Calu3 (cell line): Measurements from ENCODE around the gene HCRT. TPM values are rescaled to one million over a fixed set of nuclear protein-coding genes. Genes with fewer than 3 reads are reported as not detected.
A peak's percentile ranks its signal among the peaks of the same experiment; 100 is the strongest.
"Not testable (repeated sequence)": the region's sequence is repeated elsewhere in the genome, so short reads cannot be mapped to it uniquely, and the experiment has no call there.

Experiments used
- BruUV-seq: library from RNA; stranded (reverse); fragments of 400-500 nt; replicated peaks from 2 replicates; lab custom pipeline; 2021; lab: Mats Ljungman, UMichigan
- CTCF ChIA-PET: fragments of 300-600 bp; sonication (Branson Sonifier 250); formaldehyde crosslinking; loops from one replicate; lab custom pipeline; 2022; ENCODE audit warnings: antibody characterized with exemption; lab: Charles Lee
- DNase-seq: peaks from one replicate; pipeline ENCODE4 v3.0.0; 2022
- H3K27ac Mint-ChIP-seq: one replicate; pipeline ENCODE4 v1.8.0; 2022; ENCODE audit warnings: mixed read lengths; ENCODE audit not compliant: unreplicated experiment
- H3K27me3 Mint-ChIP-seq: one replicate; pipeline ENCODE4 v1.8.0; 2022; ENCODE audit warnings: mixed read lengths; ENCODE audit not compliant: unreplicated experiment
- H3K36me3 Mint-ChIP-seq: one replicate; pipeline ENCODE4 v1.8.0; 2022; ENCODE audit warnings: mild to moderate bottlenecking, moderate library complexity, mixed read lengths; ENCODE audit not compliant: insufficient read depth, unreplicated experiment
- H3K4me1 Mint-ChIP-seq: one replicate; pipeline ENCODE4 v1.8.0; 2022; ENCODE audit warnings: mild to moderate bottlenecking, low read depth, mixed read lengths; ENCODE audit not compliant: unreplicated experiment
- H3K4me3 Mint-ChIP-seq: one replicate; pipeline ENCODE4 v1.8.0; 2022; ENCODE audit warnings: mild to moderate bottlenecking, low read depth, moderate library complexity, mixed read lengths; ENCODE audit not compliant: unreplicated experiment
- H3K9me3 Mint-ChIP-seq: one replicate; pipeline ENCODE4 v1.8.0; 2022; ENCODE audit warnings: low read depth, mixed read lengths; ENCODE audit not compliant: unreplicated experiment
- intact Hi-C: fragments of 100-400 bp; cut with micrococcal nuclease; formaldehyde crosslinking; loops from one replicate; pipeline ENCODE4 v1.10.0; 2022; ENCODE audit not compliant: unreplicated experiment
- total RNA-seq: library from RNA; stranded (reverse); gene quantifications from 2 replicates; pipeline ENCODE4 v1.2.3, GENCODE V29; 2022
- TF ChIP-seq, protein P1 (sequence below): fragments of 200-600 bp; IDR thresholded peaks from one replicate; pipeline ENCODE4 v1.8.0; 2022; ENCODE audit warnings: antibody characterized with exemption; ENCODE audit not compliant: unreplicated experiment

The HCRT gene
- total RNA-seq, 1 experiment from 2014 or later: not detected

DNA sequence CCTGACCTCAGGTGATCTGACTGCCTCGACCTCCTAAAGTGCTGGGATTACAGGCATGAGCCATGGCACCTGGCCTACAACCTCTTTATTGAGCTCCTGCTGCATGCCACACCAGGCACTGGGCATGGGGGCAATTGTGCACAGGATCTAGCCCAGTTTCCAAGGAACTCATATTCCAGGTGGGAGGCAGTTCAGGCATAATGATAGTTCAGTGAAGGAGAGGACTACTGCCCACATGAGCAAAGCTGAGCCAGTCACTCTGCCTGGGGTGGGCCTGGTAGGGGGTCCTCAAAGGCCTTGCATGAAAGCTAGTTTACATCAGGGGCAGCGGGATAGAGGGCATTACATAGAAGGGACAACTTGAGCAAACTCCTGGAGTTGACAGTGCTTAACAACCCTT is 2.6 kb upstream of the HCRT start:
- TF ChIP-seq, protein P1, sequence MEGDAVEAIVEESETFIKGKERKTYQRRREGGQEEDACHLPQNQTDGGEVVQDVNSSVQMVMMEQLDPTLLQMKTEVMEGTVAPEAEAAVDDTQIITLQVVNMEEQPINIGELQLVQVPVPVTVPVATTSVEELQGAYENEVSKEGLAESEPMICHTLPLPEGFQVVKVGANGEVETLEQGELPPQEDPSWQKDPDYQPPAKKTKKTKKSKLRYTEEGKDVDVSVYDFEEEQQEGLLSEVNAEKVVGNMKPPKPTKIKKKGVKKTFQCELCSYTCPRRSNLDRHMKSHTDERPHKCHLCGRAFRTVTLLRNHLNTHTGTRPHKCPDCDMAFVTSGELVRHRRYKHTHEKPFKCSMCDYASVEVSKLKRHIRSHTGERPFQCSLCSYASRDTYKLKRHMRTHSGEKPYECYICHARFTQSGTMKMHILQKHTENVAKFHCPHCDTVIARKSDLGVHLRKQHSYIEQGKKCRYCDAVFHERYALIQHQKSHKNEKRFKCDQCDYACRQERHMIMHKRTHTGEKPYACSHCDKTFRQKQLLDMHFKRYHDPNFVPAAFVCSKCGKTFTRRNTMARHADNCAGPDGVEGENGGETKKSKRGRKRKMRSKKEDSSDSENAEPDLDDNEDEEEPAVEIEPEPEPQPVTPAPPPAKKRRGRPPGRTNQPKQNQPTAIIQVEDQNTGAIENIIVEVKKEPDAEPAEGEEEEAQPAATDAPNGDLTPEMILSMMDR: no peak
- Mint-ChIP-seq H3K4me1 (peaks cover 25% of the 10 kb centered on the region), H3K36me3 (peaks cover 14% of the 10 kb centered on the region), H3K4me3 (no peak overlapping the region), H3K27ac (no peak overlapping the region), H3K9me3 (no peaks in the 10 kb centered on the region), H3K27me3 (no peaks in the 10 kb centered on the region)
- BruUV-seq: no TSS peak
- no peak for DNase-seq
- intact Hi-C loops: no loop called here
- CTCF ChIA-PET: interaction anchor here (0.5 to 1.4 kb wide), 3 partner anchors 12 to 34 kb away, joined by 3 to 4 read pairs (median 3); no protein-coding TSS in a partner anchor

DNA sequence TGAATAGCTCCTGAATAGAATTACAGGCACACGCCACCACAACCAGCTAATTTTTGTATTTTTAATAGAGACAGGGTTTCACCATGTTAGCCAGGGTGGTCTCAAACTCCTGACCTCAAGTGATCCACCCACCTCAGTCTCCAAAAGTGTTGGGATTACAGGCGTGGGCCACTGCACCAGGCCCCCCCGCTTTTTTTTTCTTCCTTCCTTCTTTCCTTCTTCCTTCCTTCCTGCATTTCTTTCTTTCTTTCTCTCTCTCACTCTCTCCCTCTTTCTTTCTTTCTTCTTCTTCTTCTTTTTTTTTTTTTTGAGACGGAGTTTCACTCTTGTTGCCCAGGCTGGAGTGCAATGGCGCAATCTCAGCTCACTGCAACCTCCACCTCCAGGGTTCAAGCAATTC is 939 bp upstream of the HCRT start:
- Mint-ChIP-seq H3K27me3 (peaks cover 11% of the 10 kb centered on the region), H3K4me1 (peaks cover 29% of the 10 kb centered on the region)
- BruUV-seq, DNase-seq, H3K4me3 Mint-ChIP-seq, H3K9me3 Mint-ChIP-seq, H3K27ac Mint-ChIP-seq, intact Hi-C loops, H3K36me3 Mint-ChIP-seq: not testable (repeated sequence)
- CTCF ChIA-PET: interaction anchor here (0.5 kb wide), 1 partner anchor 62 kb away, joined by 3 read pairs; no protein-coding TSS in a partner anchor

DNA sequence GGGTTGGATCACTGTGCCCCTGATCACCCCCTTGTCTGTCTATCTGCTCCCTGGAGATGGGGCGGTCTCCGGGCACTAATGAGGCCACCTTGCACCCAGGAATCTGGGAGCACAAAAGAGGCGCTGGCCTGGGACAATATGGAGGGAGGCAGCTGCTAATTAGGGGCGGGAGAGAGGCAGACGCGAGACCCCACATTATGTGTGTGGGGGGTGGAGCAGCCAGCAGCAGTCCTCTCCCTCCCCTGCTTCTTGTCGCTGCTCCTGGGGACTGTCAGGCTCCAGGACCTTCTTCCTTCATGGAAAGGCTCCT is 324 bp upstream of the HCRT start:
- Mint-ChIP-seq H3K27ac (no peak overlapping the region), H3K4me1 (peaks cover 29% of the 10 kb centered on the region), H3K9me3 (no peaks in the 10 kb centered on the region), H3K27me3 (peaks cover 17% of the 10 kb centered on the region), H3K4me3 (no peak overlapping the region), H3K36me3 (peaks cover 5% of the 10 kb centered on the region)
- CTCF ChIA-PET: no interaction called here
- BruUV-seq: no TSS peak
- DNase-seq: no peak
- intact Hi-C loops: no loop called here
- TF ChIP-seq, protein P1: no peak

DNA sequence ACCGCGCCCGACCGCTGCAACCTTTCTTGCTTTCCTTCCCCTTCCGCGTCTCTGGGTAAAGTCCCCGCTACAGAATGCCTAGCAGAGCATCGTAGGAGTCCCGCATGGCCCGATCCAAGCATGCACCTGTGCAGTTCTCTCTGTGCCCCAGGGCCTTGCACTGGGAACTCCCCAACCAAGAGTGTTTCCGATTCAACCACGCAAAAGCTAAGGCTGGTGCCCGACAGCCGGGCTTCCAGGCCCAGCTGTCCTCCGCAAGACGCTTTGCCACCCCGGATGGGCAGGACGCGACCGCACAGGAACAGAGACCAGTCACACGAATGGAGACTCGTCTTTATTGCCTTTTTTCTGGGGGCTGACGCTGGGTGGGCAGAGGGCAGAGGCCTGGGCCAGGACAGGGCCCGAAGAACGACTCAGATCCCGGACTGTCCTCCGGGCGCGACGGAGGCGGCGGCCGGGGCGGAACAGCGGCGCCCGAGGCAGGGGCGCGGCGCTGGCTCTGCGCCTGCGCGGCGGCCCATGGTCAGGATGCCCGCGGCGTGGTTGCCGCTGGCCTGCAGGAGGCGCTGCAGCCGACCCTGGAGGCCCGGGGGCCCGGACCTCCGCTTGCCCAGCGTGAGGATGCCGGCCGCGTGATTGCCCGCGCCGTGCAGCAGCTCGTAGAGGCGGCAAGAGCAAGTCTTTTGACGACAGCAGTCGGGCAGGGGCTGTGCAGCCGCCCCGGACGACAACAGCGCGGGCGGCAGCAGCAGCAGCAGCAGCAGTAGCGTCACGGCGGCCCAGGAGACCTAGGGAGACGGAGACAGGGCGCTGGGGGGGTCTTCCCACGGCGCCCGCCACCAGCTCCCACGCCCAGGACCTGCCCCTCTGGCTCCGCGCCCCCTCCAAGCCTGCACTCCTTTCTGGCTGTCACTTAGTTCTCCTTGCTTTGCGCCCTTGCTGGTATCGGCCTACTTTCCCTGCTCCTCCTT is 1.2 kb downstream of the HCRT start:
- DNase-seq: peak; percentile 89
- H3K36me3 Mint-ChIP-seq: peaks cover 5% of the 10 kb centered on the region
- TF ChIP-seq, protein P1: peak; percentile 97
- CTCF ChIA-PET: interaction anchor here (1.1 to 2.5 kb wide), 2 partner anchors 10 to 60 kb away, joined by 7 to 9 read pairs; partner anchors contain the start of gene GHDC
- peaks cover 31% of the 10 kb centered on the region for H3K4me1 Mint-ChIP-seq
- no TSS peak for BruUV-seq
- H3K27ac Mint-ChIP-seq: peak overlapping the region; percentile 9
- H3K4me3 Mint-ChIP-seq: peak overlapping the region; percentile 67
- H3K27me3 Mint-ChIP-seq: peaks cover 33% of the 10 kb centered on the region
- no peaks in the 10 kb centered on the region for H3K9me3 Mint-ChIP-seq
- intact Hi-C loops: no loop called here
